Rectal smooth muscle tissue (tissue), 1 donor: ENCODE results near the gene TXLNB.

Experiments
- H3K27ac ChIP-seq: one replicate; pipeline ENCODE4 v1.7.0; 2013; ENCODE audit warnings: low read depth, low read length, inconsistent platforms
- H3K27me3 ChIP-seq: one replicate; pipeline ENCODE4 v1.7.0; 2013; ENCODE audit warnings: low read length; ENCODE audit not compliant: control insufficient read depth, insufficient read depth
- H3K36me3 ChIP-seq: one replicate; pipeline ENCODE4 v1.7.0; 2013; ENCODE audit warnings: low read length; ENCODE audit not compliant: control insufficient read depth, insufficient read depth
- H3K4me1 ChIP-seq: one replicate; pipeline ENCODE4 v1.7.0; 2013; ENCODE audit warnings: low read length; ENCODE audit not compliant: control insufficient read depth, insufficient read depth
- H3K4me3 ChIP-seq: one replicate; pipeline ENCODE4 v1.7.0; 2013; ENCODE audit warnings: low read length
- H3K9ac ChIP-seq: one replicate; pipeline ENCODE4 v1.7.0; 2013; ENCODE audit warnings: low read length

The TXLNB gene

DNA sequence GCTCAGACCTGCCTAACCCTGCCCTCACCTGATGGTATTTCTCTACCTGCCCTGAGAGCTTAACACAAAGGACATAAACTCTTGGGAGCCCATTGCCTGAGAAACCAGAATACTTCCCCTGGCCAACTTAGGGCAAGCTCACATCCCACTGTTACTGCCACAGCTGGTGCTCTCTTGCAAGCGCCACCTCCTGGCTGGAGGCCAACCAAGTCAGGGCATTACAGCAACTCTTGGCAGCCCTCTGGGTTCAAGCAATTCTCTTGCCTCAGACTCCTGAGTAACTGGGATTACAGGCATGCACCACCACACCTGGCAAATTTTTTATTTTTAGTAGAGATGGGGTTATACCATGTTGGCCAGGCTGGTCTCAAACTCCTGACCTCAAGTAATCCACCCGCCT, 86.8 kb downstream of the TXLNB start:
- Histone ChIP-seq H3K9ac (no peak overlapping the region), H3K27ac (no peak overlapping the region), H3K27me3 (no peaks in the 10 kb centered on the region), H3K4me1 (no peaks in the 10 kb centered on the region), H3K36me3 (no peaks in the 10 kb centered on the region), H3K4me3 (no peak overlapping the region)

- no peak overlapping the region for H3K27ac ChIP-seq
- H3K9ac ChIP-seq = no peak overlapping the region
- no peaks in the 10 kb centered on the region for H3K36me3 ChIP-seq
- H3K4me3 ChIP-seq = no peak overlapping the region
- no peaks in the 10 kb centered on the region for H3K27me3 ChIP-seq
- H3K4me1 ChIP-seq = no peaks in the 10 kb centered on the region
Observed at GRCh38 chr6:139201378-139201777, 90.4 kb downstream of the TXLNB start.

DNA sequence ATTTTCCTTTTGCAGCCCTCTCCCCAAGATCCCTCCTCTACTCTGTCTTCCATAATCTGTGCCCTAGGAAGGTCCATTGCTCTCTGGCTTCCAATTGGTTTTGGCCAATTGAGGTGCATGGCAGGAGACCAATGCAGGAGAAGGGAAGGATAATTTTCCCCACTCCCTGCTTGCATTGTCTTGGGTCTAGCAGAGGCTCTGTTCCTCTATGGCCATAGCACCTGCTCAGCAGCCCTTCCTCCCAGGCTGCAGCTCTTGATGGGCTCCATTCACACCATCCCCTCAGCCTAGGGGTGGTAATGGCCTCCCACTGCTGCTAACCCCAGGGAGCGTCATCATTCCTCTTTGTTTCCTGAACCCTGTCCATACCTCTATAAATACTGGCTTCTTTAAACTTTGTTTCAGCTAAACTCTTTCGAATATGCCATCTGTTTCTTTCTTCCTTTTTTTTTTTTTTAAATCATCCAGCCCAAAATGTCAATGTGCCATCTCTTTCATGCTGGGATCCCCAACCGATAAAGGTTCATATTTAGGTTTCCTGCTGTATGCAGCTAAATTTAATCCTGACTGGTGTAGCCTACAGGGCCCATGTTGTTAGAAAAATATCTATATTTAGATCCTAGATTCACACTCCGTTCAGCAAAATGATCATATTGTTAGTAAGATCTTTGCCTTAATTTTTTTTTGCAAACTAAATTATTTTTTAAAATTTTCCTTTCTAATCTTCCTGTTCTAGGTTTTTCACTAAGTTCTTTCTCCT, 93.1 kb downstream of the TXLNB start:
- Histone ChIP-seq H3K4me3 (no peak overlapping the region), H3K27ac (no peak overlapping the region), H3K27me3 (no peaks in the 10 kb centered on the region), H3K36me3 (no peaks in the 10 kb centered on the region), H3K4me1 (no peaks in the 10 kb centered on the region), H3K9ac (no peak overlapping the region)

DNA sequence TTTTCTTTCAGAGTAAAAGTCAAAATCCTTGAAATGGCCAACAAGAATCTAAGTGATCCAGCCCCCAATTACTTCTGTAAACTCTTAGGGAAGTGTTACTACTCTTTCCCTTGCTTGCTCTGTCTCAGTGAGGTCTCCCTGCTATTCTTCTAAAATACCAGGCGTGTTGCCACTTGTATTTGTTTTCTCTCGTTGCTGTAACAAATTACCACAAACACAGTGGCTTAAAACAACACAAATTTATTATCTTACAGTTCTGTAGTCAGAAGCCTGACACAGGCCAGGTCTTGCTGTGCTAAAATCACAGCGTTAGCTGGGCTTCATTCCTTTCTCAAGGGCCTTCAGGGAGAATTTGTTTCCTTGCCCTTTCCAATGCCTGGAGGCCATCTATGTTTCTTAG, 97.1 kb downstream of the TXLNB start:
- Histone ChIP-seq H3K27me3 (no peaks in the 10 kb centered on the region), H3K27ac (no peak overlapping the region), H3K9ac (no peak overlapping the region), H3K4me1 (no peaks in the 10 kb centered on the region), H3K4me3 (no peak overlapping the region), H3K36me3 (no peaks in the 10 kb centered on the region)
